CD4-positive, alpha-beta memory T cell (primary cell): ENCODE data around the gene KDM4C. TPM values are rescaled to one million over a fixed set of nuclear protein-coding genes. Genes with fewer than 3 reads are reported as not detected.

Experiments
- CTCF ChIA-PET: fragments of 350-600 bp; sonication (Branson Sonifier 250); formaldehyde crosslinking; loops from one replicate; lab custom pipeline; 2021; ENCODE audit warnings: inconsistent platforms; ENCODE audit not compliant: partially characterized antibody; lab: Charles Lee
- POLR2A ChIA-PET: fragments of 350-600 bp; sonication (Branson Sonifier 250); formaldehyde crosslinking; loops from one replicate; lab custom pipeline; 2021; ENCODE audit not compliant: partially characterized antibody; lab: Charles Lee
- DNase-seq, 5 donors: peaks; one replicate each; pipeline versions ENCODE4 v3.0.0 to v3.0.0-alpha.2; 2020 to 2022; ENCODE audit warnings: mixed read lengths in 1 of 5
- H3K27ac ChIP-seq: one replicate; pipeline ENCODE4 v1.7.0; 2013; ENCODE audit warnings: low read depth, low read length
- H3K27me3 ChIP-seq: 2 replicates; pipeline ENCODE4 v1.7.0; 2013; ENCODE audit warnings: mild to moderate bottlenecking, low read length, moderate library complexity; ENCODE audit not compliant: insufficient read depth
- H3K36me3 ChIP-seq: 2 replicates; pipeline ENCODE4 v1.7.0; 2013; ENCODE audit warnings: mild to moderate bottlenecking, low read length, moderate library complexity; ENCODE audit not compliant: insufficient read depth
- H3K4me1 ChIP-seq: 2 replicates; pipeline ENCODE4 v1.7.0; 2013; ENCODE audit warnings: mild to moderate bottlenecking, low read length, moderate library complexity; ENCODE audit not compliant: insufficient read depth
- H3K4me3 ChIP-seq, 2 donors: one replicate each; pipeline ENCODE4 v1.7.0; 2013; ENCODE audit warnings: low read length in 2 of 2, mild to moderate bottlenecking in 1 of 2
- H3K9me3 ChIP-seq, 2 donors: one replicate each; pipeline ENCODE4 v1.7.0; 2013; ENCODE audit warnings: low read length in 2 of 2, control low read depth in 1 of 2; ENCODE audit not compliant: control insufficient read depth in 1 of 2
- H3K27ac Mint-ChIP-seq, 7 donors: one replicate each; pipeline ENCODE4 v1.8.0; 2020 to 2021; ENCODE audit warnings: mixed read lengths in 7 of 7, mild to moderate bottlenecking in 6 of 7, inconsistent platforms in 3 of 7, moderate library complexity in 3 of 7
- H3K27me3 Mint-ChIP-seq, 2 donors: one replicate each; pipeline ENCODE4 v1.8.0; 2020 to 2021; ENCODE audit warnings: mixed read lengths in 2 of 2
- H3K36me3 Mint-ChIP-seq, 2 donors: one replicate each; pipeline ENCODE4 v1.8.0; 2020 to 2021; ENCODE audit warnings: mixed read lengths in 2 of 2, inconsistent platforms in 1 of 2, mild to moderate bottlenecking in 1 of 2
- H3K4me1 Mint-ChIP-seq, 4 donors: one replicate each; pipeline ENCODE4 v1.8.0; 2020 to 2021; ENCODE audit warnings: mixed read lengths in 4 of 4, mild to moderate bottlenecking in 1 of 4
- H3K4me3 Mint-ChIP-seq, 8 donors: one replicate each; pipeline ENCODE4 v1.8.0; 2020 to 2021; ENCODE audit warnings: mixed read lengths in 8 of 8, mild to moderate bottlenecking in 7 of 8, moderate library complexity in 6 of 8, inconsistent platforms in 3 of 8
- H3K9me3 Mint-ChIP-seq, 8 donors: one replicate each; pipeline ENCODE4 v1.8.0; 2020 to 2021; ENCODE audit warnings: mixed read lengths in 8 of 8, mild to moderate bottlenecking in 5 of 8, inconsistent platforms in 3 of 8, moderate library complexity in 1 of 8
- intact Hi-C: fragments of 100-400 bp; cut with micrococcal nuclease; formaldehyde crosslinking; loops from one replicate; pipeline ENCODE4 v1.15.1; 2023
- polyA plus RNA-seq, 2 donors: library from polyadenylated mRNA; unstranded; fragments of 300-500 nt; fragmentation: Illumina TruSeq; gene quantifications; one replicate each; pipeline ENCODE4 v1.2.3, GENCODE V29; 2021
- total RNA-seq, 2 experiments: library from RNA; stranded (reverse); gene quantifications; one replicate each; pipeline ENCODE4 v1.2.3, GENCODE V29; 2021

The KDM4C gene
- total and polyA plus RNA-seq, 4 experiments from 2014 or later, result 36.3 to 90.7 (median 58.8) TPM

DNA sequence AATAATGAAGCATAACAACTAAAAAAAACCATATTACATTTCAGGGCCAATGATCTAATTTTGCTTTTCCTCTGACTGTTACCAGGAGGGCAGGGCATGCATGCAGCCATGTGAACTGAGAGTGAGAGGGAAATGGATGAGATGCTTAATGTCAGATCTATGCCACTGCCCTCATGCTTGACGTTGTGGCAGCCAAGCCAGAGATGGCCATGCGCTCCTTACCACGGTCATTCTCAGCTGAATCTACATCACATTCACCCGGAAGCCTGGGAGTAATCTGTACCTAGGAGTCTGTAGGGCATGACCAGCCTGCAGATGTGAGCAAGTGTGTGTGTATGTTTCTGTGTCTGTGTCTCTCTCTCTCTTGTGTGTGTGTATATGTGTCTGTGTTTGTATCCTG is 183.7 kb downstream of the KDM4C start:
- Mint-ChIP-seq H3K27ac (peak overlapping the region in 1 of 7 donors; percentile 37), H3K27me3 (no peaks in the 10 kb centered on the region), H3K9me3 (no peaks in the 10 kb centered on the region), H3K4me1 (peaks cover 15 to 27% (median 23%) of the 10 kb centered on the region in 4 donors), H3K36me3 (peaks cover 17 to 20% of the 10 kb centered on the region in 2 donors), H3K4me3 (peak overlapping the region in 1 of 8 donors; percentile 46)
- Histone ChIP-seq H3K27ac (no peak overlapping the region), H3K27me3 (no peaks in the 10 kb centered on the region), H3K36me3 (no peaks in the 10 kb centered on the region), H3K4me1 (peaks cover 9% of the 10 kb centered on the region), H3K4me3 (no peak overlapping the region), H3K9me3 (no peaks in the 10 kb centered on the region)
- no peak for DNase-seq
- ChIA-PET CTCF (no interaction called here), POLR2A (no interaction called here)
- intact Hi-C loops, result no loop called here

DNA sequence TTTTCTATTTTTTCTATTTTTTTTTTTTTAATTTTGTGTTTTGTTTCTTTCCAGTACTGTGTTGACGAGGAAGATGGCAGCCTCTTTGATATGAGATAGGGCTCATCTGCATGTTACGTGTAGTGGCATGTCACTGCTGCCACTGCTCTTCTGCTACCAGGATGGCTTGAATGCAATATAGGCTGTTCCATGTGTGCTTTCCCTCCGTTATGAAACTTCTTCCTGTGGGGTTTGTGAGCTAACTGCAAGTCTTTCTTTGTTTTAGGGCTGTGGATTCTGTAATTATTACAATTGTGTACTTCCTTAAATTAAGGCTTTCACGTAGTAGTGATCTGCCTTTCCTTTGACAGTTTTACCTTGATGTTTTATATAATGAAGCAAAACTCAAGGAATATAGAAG is 184.6 kb downstream of the KDM4C start:
- Histone ChIP-seq H3K36me3 (no peaks in the 10 kb centered on the region), H3K9me3 (no peaks in the 10 kb centered on the region), H3K4me1 (peaks cover 9% of the 10 kb centered on the region), H3K27me3 (no peaks in the 10 kb centered on the region), H3K4me3 (no peak overlapping the region), H3K27ac (no peak overlapping the region)
- no peak overlapping the region for H3K27ac Mint-ChIP-seq
- peaks cover 12 to 27% (median 23%) of the 10 kb centered on the region in 4 donors for H3K4me1 Mint-ChIP-seq
- intact Hi-C loops, result no loop called here
- no peaks in the 10 kb centered on the region for H3K9me3 Mint-ChIP-seq
- H3K36me3 Mint-ChIP-seq, result peaks cover 15 to 20% of the 10 kb centered on the region in 2 donors
- H3K27me3 Mint-ChIP-seq, result no peaks in the 10 kb centered on the region
- H3K4me3 Mint-ChIP-seq, result peak overlapping the region in 1 of 8 donors; percentile 2
- POLR2A ChIA-PET, result no interaction called here
- CTCF ChIA-PET, result no interaction called here
- no peak for DNase-seq

DNA sequence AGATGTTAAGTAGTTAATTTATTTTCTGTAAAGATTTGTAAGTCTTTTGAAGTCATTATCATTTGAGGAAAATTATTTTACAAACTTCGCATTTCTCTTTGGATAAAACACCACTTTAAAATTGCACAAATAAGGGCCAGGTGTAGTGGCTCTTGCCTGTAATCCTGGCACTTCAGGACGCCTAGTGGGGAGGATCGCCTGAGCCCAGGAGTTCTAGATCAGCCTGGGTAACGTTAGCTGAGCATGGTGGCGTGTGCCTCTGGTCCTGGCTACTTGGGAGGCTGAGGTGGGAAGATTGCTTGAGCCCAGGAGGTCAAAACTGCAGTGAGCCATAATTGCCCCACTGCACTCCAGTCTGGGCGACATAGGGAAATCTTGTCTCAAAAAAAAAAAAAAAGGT is 185.5 kb downstream of the KDM4C start:
- no peaks in the 10 kb centered on the region for H3K27me3 ChIP-seq
- no peak overlapping the region for H3K27ac ChIP-seq
- no peak overlapping the region for H3K4me3 ChIP-seq
- no peaks in the 10 kb centered on the region for H3K9me3 Mint-ChIP-seq
- no peak overlapping the region for H3K4me3 Mint-ChIP-seq
- POLR2A ChIA-PET, result no interaction called here
- H3K27ac Mint-ChIP-seq, result peak overlapping the region in 1 of 7 donors; percentile 37
- H3K36me3 Mint-ChIP-seq, result peaks cover 21 to 26% of the 10 kb centered on the region in 2 donors
- peaks cover 9% of the 10 kb centered on the region for H3K4me1 ChIP-seq
- no peaks in the 10 kb centered on the region for H3K36me3 ChIP-seq
- H3K9me3 ChIP-seq, result no peaks in the 10 kb centered on the region
- H3K4me1 Mint-ChIP-seq, result peaks cover 14 to 27% (median 24%) of the 10 kb centered on the region in 4 donors
- DNase-seq, result no peak
- CTCF ChIA-PET, result no interaction called here
- intact Hi-C loops, result no loop called here
- H3K27me3 Mint-ChIP-seq, result no peaks in the 10 kb centered on the region

DNA sequence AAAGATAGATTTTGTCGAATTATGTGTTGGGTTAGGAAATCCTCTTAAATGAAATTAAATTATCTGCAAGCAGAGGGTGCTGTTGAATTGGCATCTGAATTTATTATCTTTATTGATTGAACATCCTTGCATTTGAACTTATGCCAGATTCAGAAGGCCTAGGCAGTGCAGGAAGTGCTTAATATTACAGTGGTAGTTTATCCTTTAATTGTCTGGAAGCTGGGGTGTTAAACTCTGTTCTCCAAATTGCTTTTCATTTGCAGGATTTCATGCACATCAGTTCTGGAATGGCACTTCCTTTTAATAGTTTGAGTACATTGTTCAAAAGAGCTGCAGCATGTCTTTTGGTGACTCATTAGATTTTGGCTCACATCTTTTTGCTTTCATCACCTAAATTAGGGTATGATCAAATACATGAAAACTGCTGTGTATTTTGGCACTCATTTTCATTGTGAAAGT is 186.3 kb downstream of the KDM4C start:
- intact Hi-C loops, result no loop called here
- ChIA-PET POLR2A (no interaction called here), CTCF (no interaction called here)
- no peak for DNase-seq
- Mint-ChIP-seq H3K9me3 (no peaks in the 10 kb centered on the region), H3K27ac (no peak overlapping the region), H3K27me3 (no peaks in the 10 kb centered on the region), H3K4me3 (no peak overlapping the region), H3K36me3 (peaks cover 21 to 22% of the 10 kb centered on the region in 2 donors), H3K4me1 (peaks cover 12 to 27% (median 22%) of the 10 kb centered on the region in 4 donors)
- H3K4me3 ChIP-seq, result no peak overlapping the region
- H3K36me3 ChIP-seq, result no peaks in the 10 kb centered on the region
- H3K9me3 ChIP-seq, result no peaks in the 10 kb centered on the region
- H3K27ac ChIP-seq, result no peak overlapping the region
- H3K27me3 ChIP-seq, result no peaks in the 10 kb centered on the region
- peaks cover 9% of the 10 kb centered on the region for H3K4me1 ChIP-seq

DNA sequence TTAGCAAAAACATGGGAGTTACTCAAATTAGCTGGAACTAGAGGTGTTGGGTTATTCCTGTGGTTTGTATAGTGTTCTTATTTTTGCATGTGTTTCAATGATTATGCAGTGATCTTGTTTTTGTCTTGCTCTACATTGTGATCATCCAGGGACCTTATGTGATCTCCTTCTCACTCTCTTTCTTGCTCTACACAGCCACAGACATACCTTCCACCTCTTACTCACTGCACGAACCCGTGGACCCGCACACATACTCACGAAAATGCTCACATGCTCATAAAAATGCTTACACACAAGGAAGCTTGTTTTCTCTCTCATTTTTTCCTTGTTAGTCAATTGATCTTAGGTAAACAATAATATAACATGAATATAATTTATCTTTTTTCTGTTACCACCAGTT is 187.1 kb downstream of the KDM4C start:
- Histone ChIP-seq H3K9me3 (no peaks in the 10 kb centered on the region), H3K27me3 (no peaks in the 10 kb centered on the region), H3K4me1 (peaks cover 9% of the 10 kb centered on the region), H3K27ac (no peak overlapping the region), H3K36me3 (no peaks in the 10 kb centered on the region), H3K4me3 (no peak overlapping the region)
- Mint-ChIP-seq H3K4me3 (no peak overlapping the region), H3K36me3 (peaks cover 22 to 28% of the 10 kb centered on the region in 2 donors), H3K4me1 (peaks cover 12 to 33% (median 19%) of the 10 kb centered on the region in 4 donors), H3K9me3 (no peaks in the 10 kb centered on the region), H3K27ac (no peak overlapping the region), H3K27me3 (no peaks in the 10 kb centered on the region)
- CTCF ChIA-PET, result no interaction called here
- no peak for DNase-seq
- POLR2A ChIA-PET, result no interaction called here
- intact Hi-C loops, result no loop called here

DNA sequence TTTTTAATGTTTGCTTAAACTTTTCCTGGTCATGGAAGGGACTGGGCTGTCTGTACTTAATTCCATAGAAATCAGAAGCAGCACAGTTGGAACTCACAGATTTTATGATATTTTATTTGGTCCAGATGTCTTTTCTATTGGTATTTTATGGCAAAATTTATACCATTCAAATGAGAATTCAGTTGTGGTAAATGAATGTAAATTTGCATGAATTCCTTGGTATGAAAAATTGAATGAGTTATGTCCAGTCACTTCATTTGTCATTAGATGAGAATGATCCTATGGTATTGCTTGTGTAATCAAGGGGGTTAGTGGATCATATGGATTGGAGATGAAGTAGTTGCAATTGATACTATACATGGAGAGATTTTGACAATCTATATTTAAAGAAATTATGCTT is 188.0 kb downstream of the KDM4C start:
- CTCF ChIA-PET, result no interaction called here
- H3K27ac ChIP-seq, result no peak overlapping the region
- H3K9me3 ChIP-seq, result no peaks in the 10 kb centered on the region
- no peak overlapping the region for H3K4me3 Mint-ChIP-seq
- H3K9me3 Mint-ChIP-seq, result peaks cover 0 to 3% (median 0%) of the 10 kb centered on the region in 8 donors
- no peak for DNase-seq
- no peaks in the 10 kb centered on the region for H3K27me3 ChIP-seq
- no peaks in the 10 kb centered on the region for H3K36me3 ChIP-seq
- POLR2A ChIA-PET, result no interaction called here
- peaks cover 9% of the 10 kb centered on the region for H3K4me1 ChIP-seq
- no peak overlapping the region for H3K27ac Mint-ChIP-seq
- intact Hi-C loops, result no loop called here
- H3K4me1 Mint-ChIP-seq, result peaks cover 12 to 40% (median 18%) of the 10 kb centered on the region in 4 donors
- no peaks in the 10 kb centered on the region for H3K27me3 Mint-ChIP-seq
- H3K4me3 ChIP-seq, result no peak overlapping the region
- peaks cover 17 to 26% of the 10 kb centered on the region in 2 donors for H3K36me3 Mint-ChIP-seq

DNA sequence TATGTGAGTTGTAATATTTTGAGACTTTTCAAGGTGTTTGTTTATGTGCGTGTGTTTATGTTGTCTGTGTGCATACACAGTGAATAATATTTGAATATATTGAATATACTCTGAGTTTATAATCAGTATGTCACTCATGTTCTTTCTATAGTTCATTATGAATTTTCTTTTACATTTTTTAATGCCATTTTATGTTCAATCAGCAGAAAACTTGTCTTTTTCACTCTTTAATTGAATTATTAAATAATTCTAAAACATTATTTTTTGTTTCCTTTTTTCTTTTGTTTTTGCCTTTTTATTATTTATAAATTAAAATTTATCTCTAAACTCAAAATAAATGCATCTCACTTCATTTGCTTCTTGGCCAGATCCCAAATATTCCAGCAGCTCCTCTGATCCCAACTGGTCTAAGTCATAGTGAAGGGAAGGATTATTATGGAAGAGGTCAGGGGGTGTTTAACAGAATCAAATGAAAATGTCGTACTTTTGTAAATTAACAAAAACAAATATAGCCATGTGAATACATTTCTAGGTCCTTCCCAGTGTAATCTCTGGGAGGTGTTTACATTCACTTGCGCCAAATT is 188.9 kb downstream of the KDM4C start:
- intact Hi-C loops, result no loop called here
- H3K27ac ChIP-seq, result no peak overlapping the region
- H3K27me3 ChIP-seq, result no peaks in the 10 kb centered on the region
- peaks cover 0 to 3% (median 0%) of the 10 kb centered on the region in 8 donors for H3K9me3 Mint-ChIP-seq
- peaks cover 9% of the 10 kb centered on the region for H3K4me1 ChIP-seq
- H3K4me1 Mint-ChIP-seq, result peaks cover 14 to 36% (median 19%) of the 10 kb centered on the region in 4 donors
- ChIA-PET POLR2A (no interaction called here), CTCF (no interaction called here)
- no peak overlapping the region for H3K27ac Mint-ChIP-seq
- peaks cover 11 to 23% of the 10 kb centered on the region in 2 donors for H3K36me3 Mint-ChIP-seq
- DNase-seq, result no peak
- H3K4me3 Mint-ChIP-seq, result no peak overlapping the region
- H3K9me3 ChIP-seq, result no peaks in the 10 kb centered on the region
- H3K27me3 Mint-ChIP-seq, result no peaks in the 10 kb centered on the region
- H3K4me3 ChIP-seq, result no peak overlapping the region
- no peaks in the 10 kb centered on the region for H3K36me3 ChIP-seq
